Measurements from ENCODE around the gene TRABD2B.

The TRABD2B gene

DNA sequence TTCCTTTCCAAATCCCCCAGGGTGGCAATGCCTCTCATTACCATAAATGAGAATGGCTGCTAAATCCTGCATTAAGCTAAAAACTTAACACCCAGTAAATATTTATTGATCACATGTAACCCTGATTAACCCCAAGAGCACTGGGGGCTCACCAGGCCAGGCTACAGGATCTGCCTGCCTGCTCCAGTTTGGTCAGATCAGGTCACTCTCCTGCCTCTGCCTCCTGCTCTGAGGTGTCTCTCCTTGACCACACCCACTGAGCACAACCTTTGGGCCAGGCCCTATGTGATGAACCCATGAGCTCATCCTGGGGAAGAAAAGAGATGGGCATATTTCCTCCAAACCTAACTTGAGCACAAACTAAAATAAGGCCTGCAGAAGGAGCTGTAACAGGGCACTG lies 93.5 kb downstream of the TRABD2B start:
- DNase-seq, result no peak

DNA sequence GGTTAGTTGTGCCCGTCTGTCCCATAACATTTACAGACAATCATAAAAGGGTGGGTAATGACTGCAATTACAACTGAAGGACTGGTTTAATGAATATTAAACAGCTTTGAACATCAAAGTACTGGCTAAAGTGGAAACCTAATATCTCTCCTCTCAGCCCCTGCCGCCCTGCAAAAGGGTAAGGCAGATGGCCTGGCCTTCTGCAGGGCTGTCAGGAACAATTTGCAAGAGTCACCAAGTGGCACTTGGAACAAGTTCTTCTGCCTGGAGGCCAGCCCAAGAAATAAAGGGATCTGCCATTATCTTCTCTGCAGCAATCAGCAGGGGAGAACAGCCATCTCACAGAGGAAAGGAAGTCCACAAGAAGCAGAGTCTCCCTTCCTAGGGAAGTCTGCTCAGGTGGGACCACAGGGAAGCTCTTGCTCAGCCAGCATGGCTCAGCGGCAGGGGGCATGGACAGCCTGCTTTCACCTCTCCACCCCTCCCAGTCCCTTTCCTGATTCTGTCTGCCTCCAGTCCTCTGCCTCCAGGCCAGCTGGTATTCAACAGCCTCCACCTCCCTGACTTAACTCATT lies 96.1 kb downstream of the TRABD2B start:
- DNase-seq, result no peak

DNA sequence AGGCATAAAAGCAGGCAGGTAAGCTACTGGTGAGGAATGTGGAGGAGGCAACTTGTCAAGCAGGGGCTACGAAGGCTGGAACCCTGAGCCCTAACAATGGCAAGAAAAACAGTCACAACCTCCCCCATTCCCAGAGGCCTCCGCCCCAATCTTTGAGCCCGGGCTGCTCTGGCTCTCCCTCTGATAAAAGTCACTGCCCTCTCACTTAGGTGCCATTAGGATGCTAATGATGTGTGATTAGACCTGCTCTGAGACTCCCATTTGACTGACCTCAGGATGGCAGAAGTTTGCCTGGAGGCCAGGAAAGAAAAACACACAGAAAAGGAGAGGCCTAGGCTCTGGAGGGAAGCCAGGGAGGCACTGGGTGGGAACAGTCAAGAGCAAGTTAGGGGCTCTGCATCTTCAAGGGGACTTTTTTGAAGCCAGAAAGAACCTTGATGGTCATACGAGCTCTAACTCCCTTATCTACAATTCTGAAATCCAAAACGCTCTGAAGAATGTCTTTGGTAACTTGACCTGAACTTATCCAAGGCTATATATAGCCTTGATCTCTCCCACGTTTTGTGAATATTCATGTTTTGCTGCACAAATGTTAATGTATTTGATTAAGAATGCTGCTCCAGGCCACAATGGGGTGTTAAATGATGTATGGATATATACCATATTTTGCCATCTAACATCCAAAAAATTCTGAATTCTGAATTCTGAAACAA lies 98.9 kb downstream of the TRABD2B start:
- no peak for DNase-seq

DNA sequence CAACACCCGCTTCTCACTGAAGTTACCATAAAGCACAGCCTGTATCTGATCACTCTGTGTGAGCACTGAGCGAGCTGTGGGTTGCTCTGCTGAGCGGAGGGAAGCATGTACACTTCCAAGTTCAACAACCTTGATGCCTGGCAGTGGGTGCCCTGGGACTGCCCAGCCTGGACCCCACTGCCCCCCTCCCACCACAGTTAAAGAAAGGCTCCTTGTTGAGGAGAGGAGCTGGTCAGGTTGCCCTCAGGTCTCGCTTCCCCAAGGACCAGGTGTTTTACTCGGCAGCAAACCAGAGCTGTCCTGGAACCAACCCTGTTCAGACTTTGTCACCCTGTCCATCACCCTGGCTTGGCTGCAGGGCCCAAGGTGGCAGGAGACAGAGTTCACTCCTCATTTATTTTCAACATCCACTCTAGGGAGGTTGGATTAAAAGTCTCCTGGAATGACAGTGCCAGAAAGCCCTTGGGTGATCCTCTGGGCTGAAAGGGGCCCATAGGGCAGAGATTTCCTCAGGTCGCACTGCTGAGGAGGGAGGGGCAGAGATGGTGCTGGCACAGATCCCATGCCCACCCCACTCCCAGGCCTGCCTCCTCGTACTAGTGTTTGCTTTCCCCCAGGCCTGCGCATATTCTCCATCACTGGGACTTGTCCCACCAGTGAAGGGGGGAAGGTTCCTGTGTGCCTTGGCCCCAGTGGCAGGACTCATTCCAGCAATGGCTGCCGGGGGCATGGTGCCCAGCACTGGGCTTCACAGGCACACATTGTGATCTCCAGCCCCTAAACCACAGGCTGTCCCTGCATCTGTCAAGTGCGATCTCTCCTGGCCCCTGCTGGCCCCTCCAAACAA lies 101.7 kb downstream of the TRABD2B start:
- no peak for DNase-seq

- no peak for DNase-seq
Measured at GRCh38 chr1:47894410-47895278, 102.5 kb downstream of the TRABD2B start.

DNA sequence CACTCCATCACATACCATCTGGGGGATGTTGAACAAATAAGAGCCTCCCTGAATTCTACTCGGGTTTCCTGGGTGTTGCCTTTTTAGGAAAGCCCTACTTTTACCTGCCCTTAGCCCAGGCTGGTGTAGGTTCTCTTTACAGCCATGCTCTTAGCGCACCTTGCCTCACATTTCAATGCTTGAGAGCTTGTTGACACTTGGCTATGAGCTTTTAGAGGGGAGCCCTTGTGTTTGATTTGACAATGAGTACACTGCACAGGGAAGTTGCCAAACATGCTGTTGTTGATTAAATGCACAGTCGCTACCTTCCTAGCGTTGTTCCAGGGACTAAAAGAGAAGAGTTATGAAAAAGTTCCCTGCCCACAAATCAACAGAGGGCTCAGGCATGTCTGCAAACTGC lies 103.8 kb downstream of the TRABD2B start:
- DNase-seq, result no peak

- no peak for DNase-seq
Measured at GRCh38 chr1:47890779-47891178, 106.4 kb downstream of the TRABD2B start.

DNA sequence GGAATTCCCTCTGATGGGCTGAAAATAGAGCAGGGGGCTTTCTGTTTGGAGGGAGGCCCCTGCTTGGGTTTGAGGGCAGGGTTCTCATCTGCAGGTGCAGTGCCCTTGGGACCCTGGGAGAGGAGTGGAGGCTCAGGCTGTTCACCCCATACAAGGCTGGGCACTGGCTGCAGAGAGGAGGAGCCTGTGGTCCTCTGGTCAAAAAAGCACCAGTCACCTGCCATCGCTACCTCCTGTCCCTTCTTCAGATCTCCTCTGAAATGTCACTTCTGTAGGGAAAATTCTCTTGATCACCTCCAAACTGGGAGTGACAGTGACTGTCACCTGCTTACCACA lies 108.9 kb downstream of the TRABD2B start:
- no peak for DNase-seq

- no peak for DNase-seq
Measured at GRCh38 chr1:47887475-47888293, 109.5 kb downstream of the TRABD2B start.

- no peak for DNase-seq
Measured at GRCh38 chr1:47887060-47887459, 110.1 kb downstream of the TRABD2B start.

DNA sequence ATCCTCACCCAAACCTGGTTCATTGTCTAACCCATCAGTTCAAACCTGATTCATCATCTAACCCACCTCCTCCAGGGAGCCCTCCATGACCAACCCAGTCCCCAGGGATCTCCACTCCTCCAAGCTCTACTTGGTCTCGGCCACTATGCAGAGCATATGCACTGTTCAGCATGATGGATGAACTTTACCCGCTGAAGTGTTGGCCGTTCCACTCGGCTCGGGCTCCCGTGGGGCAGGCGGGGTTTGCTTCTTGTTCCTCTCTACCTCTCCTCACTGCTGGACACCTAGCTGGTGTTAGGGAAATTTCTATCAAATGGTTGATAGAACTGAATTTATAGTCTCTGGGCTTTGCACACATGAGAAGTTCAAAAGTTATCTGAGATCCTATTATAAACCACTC lies 111.0 kb downstream of the TRABD2B start:
- DNase-seq, result no peak

- no peak for DNase-seq
Measured at GRCh38 chr1:47885062-47885830, 111.9 kb downstream of the TRABD2B start.

GRCh38 chr1:47883963-47884362 lies 113.2 kb downstream of the TRABD2B start:
- DNase-seq, result no peak

GRCh38 chr1:47881505-47882442 lies 115.4 kb downstream of the TRABD2B start:
- no peak for DNase-seq

DNA sequence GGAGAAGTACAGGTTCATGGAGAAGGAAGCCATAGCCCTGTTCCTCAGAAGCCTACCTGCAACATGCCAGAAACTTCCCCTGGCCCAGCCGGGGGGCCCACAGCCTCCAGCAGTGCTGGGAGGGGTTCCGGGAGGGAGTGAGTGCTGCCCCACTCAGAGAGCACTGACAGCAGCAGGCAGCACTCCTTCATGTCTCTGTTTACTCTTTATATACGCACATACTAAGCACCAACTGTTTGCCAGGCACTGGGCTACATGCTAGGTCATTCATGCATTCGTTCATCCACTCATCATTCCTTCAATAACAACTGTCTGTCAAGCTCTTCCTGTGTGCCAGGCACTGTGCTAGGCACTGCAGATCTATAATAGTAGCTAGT lies 120.6 kb downstream of the TRABD2B start:
- no peak for DNase-seq

- DNase-seq, result no peak
Measured at GRCh38 chr1:47875831-47876586, 121.2 kb downstream of the TRABD2B start.

- DNase-seq, result no peak
Measured at GRCh38 chr1:47875036-47875435, 122.1 kb downstream of the TRABD2B start.

- no peak for DNase-seq
Measured at GRCh38 chr1:47873337-47873736, 123.8 kb downstream of the TRABD2B start.

DNA sequence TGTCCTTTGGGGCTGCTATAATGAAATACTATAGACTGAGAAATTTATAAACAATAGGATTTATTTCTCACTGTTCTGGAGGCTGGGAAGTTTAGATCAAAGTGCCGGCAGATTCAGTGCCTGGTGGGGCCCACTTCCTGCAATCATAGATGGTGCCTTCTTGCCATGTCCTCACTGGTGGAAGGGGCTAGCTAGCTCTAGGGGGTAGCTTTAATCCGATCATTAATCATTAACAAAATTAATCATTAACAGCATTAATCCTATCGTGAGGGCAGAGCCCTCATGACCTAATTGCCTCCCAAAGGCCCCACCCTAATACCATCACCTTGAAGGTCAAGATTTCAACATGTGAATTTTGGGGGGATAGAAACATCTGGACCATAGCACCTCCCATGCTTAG lies 124.3 kb downstream of the TRABD2B start:
- no peak for DNase-seq

Data from activated CD8-positive, alpha-beta memory T cell treated with anti-CD3 and anti-CD28 coated beads, Interleukin-2, amount 50 U/mL, for 48 hours (primary cell).